HG03342 (cell line): ENCODE results near the gene ADK.
A peak's percentile ranks its signal among the peaks of the same experiment; 100 is the strongest.
"Not testable (repeated sequence)": the region's sequence is repeated elsewhere in the genome, so short reads cannot be mapped to it uniquely, and the experiment has no call there.

ENCODE experiments used
- ATAC-seq: cut with Tn5 transposase; IDR thresholded peaks from one replicate; pipeline ENCODE4 v1.9.1; 2021; ENCODE audit warnings: mild to moderate bottlenecking, moderate library complexity; ENCODE audit not compliant: unreplicated experiment

The ADK gene

GRCh38 chr10:74140553-74140952, 10.5 kb upstream of the ADK start:
- ATAC-seq = no peak

- no peak for ATAC-seq
These were observed 5.9 kb upstream of the ADK start for GRCh38 chr10:74145133-74145532.

- ATAC-seq = not testable (repeated sequence)
These were observed 4.0 kb upstream of the ADK start for GRCh38 chr10:74146980-74147379.

- peak; percentile 37 for ATAC-seq
These were observed 624 bp upstream of the ADK start, which contains the start of gene AP3M1 for GRCh38 chr10:74150204-74150989. TSS of gene AP3M1 (minus strand) at chr10:74150828. CDS start at chr10:74138379, 12,449 bp downstream.

GRCh38 chr10:74151879-74152722, 1.1 kb downstream of the ADK start:
- ATAC-seq = no peak

- no peak for ATAC-seq
These were observed 2.1 kb downstream of the ADK start for GRCh38 chr10:74153123-74153522.

GRCh38 chr10:74153676-74154075, 2.7 kb downstream of the ADK start:
- ATAC-seq = no peak

GRCh38 chr10:74156919-74157289, 5.9 kb downstream of the ADK start:
- ATAC-seq = peak; percentile 60

GRCh38 chr10:74160013-74160412, 9.0 kb downstream of the ADK start:
- ATAC-seq = no peak

- no peak for ATAC-seq
These were observed 12.5 kb downstream of the ADK start for GRCh38 chr10:74163319-74164068.

- no peak for ATAC-seq
These were observed 13.9 kb downstream of the ADK start for GRCh38 chr10:74164716-74165529.

GRCh38 chr10:74165530-74165901, 14.5 kb downstream of the ADK start:
- ATAC-seq = no peak

GRCh38 chr10:74167443-74167842, 16.4 kb downstream of the ADK start:
- no peak for ATAC-seq

- ATAC-seq = no peak
These were observed 20.6 kb downstream of the ADK start for GRCh38 chr10:74171625-74172024.

GRCh38 chr10:74174521-74174920, 23.5 kb downstream of the ADK start:
- no peak for ATAC-seq

GRCh38 chr10:74175510-74176379, 24.7 kb downstream of the ADK start:
- no peak for ATAC-seq

- ATAC-seq = peak; percentile 86
These were observed 25.5 kb downstream of the ADK start for GRCh38 chr10:74176380-74177139.

- peak; percentile 23 for ATAC-seq
These were observed 26.2 kb downstream of the ADK start for GRCh38 chr10:74177140-74177677.
